GM21737 (cell line): ENCODE data around the gene RNASE13.
"Not testable (repeated sequence)": the region's sequence is repeated elsewhere in the genome, so short reads cannot be mapped to it uniquely, and the experiment has no call there.

ENCODE experiments used
- ATAC-seq: cut with Tn5 transposase; IDR thresholded peaks from one replicate; pipeline ENCODE4 v1.9.1; 2021; ENCODE audit warnings: mild to moderate bottlenecking, moderate library complexity; ENCODE audit not compliant: unreplicated experiment

RNASE13 gene

GRCh38 chr14:20996521-20996920 lies 38.1 kb downstream of the RNASE13 start:
- ATAC-seq, result no peak

- peak; percentile 93 for ATAC-seq
Observed at GRCh38 chr14:20989787-20990600, 44.6 kb downstream of the RNASE13 start, which contains the start of gene METTL17. Gene METTL17 (plus strand): TSS chr14:20989980. CDS start chr14:20990003, 23 bp downstream.

- no peak for ATAC-seq
Observed at GRCh38 chr14:20989471-20989786, 45.2 kb downstream of the RNASE13 start.

GRCh38 chr14:20988717-20989470 lies 45.7 kb downstream of the RNASE13 start:
- ATAC-seq, result no peak

- ATAC-seq, result no peak
Observed at GRCh38 chr14:20986811-20987210, 47.8 kb downstream of the RNASE13 start.

- not testable (repeated sequence) for ATAC-seq
Observed at GRCh38 chr14:20985650-20986049, 49.0 kb downstream of the RNASE13 start.
